Activated naive CD4-positive, alpha-beta T cell treated with anti-CD3 and anti-CD28 coated beads, Interleukin-2, amount 10 ng/mL, durations not matched to agents 7 days and 5 days (primary cell): ENCODE data around the gene GNB5.
A peak's percentile ranks its signal among the peaks of the same experiment; 100 is the strongest.
"Not testable (repeated sequence)": the region's sequence is repeated elsewhere in the genome, so short reads cannot be mapped to it uniquely, and the experiment has no call there.

Source experiments
- CTCF ChIA-PET: fragments of 350-600 bp; sonication (Branson Sonifier 250); formaldehyde crosslinking; loops from one replicate; lab custom pipeline; 2021; ENCODE audit warnings: antibody characterized with exemption; lab: Charles Lee
- DNase-seq: peaks from one replicate; pipeline ENCODE4 v3.0.0-alpha.2; 2020
- H3K27ac Mint-ChIP-seq: one replicate; pipeline ENCODE4 v1.8.0; 2021; ENCODE audit warnings: mild to moderate bottlenecking, moderate library complexity, mixed read lengths
- H3K27me3 Mint-ChIP-seq: one replicate; pipeline ENCODE4 v1.8.0; 2021; ENCODE audit warnings: mild to moderate bottlenecking, mixed read lengths
- H3K36me3 Mint-ChIP-seq: one replicate; pipeline ENCODE4 v1.8.0; 2021; ENCODE audit warnings: mixed read lengths
- H3K4me1 Mint-ChIP-seq: one replicate; pipeline ENCODE4 v1.8.0; 2021; ENCODE audit warnings: mixed read lengths
- H3K4me3 Mint-ChIP-seq: one replicate; pipeline ENCODE4 v1.8.0; 2021; ENCODE audit warnings: mild to moderate bottlenecking, moderate library complexity, mixed read lengths
- H3K9me3 Mint-ChIP-seq: one replicate; pipeline ENCODE4 v1.8.0; 2021; ENCODE audit warnings: mixed read lengths

The GNB5 gene

DNA sequence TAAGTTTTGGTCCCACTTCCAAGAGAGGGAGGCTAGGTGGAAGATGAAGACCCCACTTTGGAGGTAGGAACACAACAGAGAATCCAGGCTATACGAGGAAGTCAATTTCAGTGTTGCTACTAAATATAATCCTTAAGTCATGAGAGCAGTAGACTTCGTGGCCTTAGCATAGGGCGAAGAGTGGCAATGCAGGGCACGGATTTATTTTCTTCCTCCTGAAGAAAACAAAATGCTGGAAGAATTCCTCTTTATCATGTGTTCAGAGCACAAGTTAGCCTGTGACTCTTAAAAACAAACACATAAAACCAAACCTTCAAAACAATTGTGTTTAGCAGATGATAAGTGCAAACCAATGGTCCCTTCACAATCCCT lies 98.0 kb downstream of the GNB5 start:
- peaks cover 23% of the 10 kb centered on the region for H3K27me3 Mint-ChIP-seq
- no peak overlapping the region for H3K4me3 Mint-ChIP-seq
- no peaks in the 10 kb centered on the region for H3K4me1 Mint-ChIP-seq
- no peaks in the 10 kb centered on the region for H3K36me3 Mint-ChIP-seq
- no peak for DNase-seq
- CTCF ChIA-PET = no interaction called here
- H3K27ac Mint-ChIP-seq = no peak overlapping the region
- H3K9me3 Mint-ChIP-seq = peaks cover 6% of the 10 kb centered on the region

DNA sequence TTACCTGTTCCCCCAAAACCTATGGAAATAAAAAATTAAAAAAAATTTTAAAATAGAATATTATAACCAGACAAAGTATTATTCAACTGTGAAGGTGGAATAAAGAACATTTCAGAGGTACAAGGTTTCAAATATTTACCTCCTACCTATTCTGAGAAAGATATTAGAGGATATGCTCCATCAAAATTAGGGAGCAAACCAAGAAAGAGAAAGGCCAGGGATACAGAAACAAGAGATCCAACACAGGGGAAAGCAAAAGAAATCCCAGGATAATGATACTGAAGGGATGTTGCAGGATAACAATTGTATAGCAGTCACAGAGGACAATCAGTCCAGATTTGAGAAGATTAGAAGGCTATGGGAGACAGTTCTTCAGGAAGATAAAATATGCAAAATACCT lies 101.0 kb downstream of the GNB5 start:
- H3K4me3 Mint-ChIP-seq = no peak overlapping the region
- no peaks in the 10 kb centered on the region for H3K36me3 Mint-ChIP-seq
- DNase-seq = no peak
- H3K4me1 Mint-ChIP-seq = no peaks in the 10 kb centered on the region
- H3K27ac Mint-ChIP-seq = no peak overlapping the region
- CTCF ChIA-PET = no interaction called here
- peaks cover 17% of the 10 kb centered on the region for H3K27me3 Mint-ChIP-seq
- H3K9me3 Mint-ChIP-seq = peaks cover 6% of the 10 kb centered on the region

DNA sequence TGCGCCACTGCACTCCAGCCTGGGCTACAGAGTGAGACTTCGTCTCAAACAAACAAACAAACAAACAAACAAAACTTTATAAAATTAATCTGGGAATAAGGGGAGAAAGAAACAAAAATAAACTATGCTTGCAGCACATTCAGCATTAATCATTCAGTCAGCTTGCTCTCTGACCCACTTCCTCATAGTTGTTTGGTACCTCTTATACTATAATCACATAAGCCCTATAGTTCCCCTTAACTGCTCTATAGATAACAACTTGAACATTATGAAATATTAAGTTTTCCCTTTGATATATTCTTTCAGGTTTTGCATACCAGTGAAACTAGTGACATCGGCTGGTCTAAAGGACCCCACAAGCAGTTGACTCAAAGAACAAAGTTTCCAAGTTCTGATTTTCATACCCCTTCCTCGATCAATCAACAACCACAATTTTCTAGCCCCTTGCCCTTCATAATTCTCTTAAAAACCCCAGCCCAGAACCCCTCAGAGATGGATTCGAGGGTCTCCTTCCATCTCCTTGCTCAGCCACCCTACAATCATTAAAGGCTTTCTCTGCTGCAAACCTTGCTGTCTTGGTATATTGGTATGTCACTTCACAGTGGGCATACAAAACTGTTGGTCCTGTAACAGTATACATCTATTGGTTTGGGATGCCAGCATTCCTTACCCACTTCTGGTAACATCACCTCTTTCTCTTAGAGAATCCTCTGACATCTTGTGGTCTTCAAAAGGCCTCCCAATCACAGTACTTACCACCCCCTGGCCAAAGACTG lies 105.0 kb downstream of the GNB5 start:
- no peak for DNase-seq
- peaks cover 19% of the 10 kb centered on the region for H3K4me1 Mint-ChIP-seq
- no peak overlapping the region for H3K27ac Mint-ChIP-seq
- no peaks in the 10 kb centered on the region for H3K36me3 Mint-ChIP-seq
- no peak overlapping the region for H3K4me3 Mint-ChIP-seq
- CTCF ChIA-PET = no interaction called here
- H3K27me3 Mint-ChIP-seq = no peaks in the 10 kb centered on the region
- H3K9me3 Mint-ChIP-seq = peaks cover 6% of the 10 kb centered on the region

DNA sequence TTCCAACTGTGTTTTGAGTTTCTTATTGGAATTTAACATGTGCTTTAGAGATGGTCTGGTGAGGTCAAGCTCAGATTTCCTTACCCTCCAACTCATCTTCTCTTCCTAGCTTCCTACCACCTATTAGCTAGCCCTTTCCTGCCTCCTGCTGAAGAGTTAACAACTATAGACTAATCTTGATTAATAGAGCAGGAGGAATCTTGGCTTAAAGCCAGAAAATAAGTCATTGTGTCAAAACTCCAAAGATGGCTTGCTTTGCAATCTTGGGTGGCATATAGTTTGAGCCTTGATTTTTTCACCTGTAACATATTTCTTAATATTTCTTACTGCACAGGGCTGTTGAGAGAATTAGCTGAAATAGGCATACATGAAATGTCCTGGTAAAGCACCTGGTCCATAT lies 105.9 kb downstream of the GNB5 start:
- CTCF ChIA-PET = no interaction called here
- H3K27ac Mint-ChIP-seq = no peak overlapping the region
- H3K4me1 Mint-ChIP-seq = peaks cover 19% of the 10 kb centered on the region

DNA sequence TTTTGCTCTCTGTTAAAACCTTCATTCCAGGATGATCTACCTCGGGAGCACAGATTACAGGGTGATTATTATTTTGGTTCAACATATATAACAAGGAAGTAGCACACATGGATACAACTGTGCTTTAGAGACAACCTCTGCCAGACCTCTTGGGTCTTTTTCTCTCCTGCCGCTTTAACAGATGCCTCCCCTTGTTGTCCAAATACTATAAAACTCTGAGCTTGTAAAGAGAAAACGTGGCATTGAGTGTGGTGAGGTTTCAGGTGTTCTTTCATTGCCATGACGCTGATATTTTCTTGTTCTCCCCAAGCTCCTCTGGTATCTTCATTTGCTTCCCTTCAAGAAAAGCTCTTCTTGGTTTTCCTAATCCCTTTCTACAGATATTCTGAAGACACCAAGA lies 107.6 kb downstream of the GNB5 start:
- Mint-ChIP-seq H3K27me3 (no peaks in the 10 kb centered on the region), H3K27ac (no peak overlapping the region), H3K9me3 (no peaks in the 10 kb centered on the region), H3K4me3 (no peak overlapping the region), H3K36me3 (no peaks in the 10 kb centered on the region), H3K4me1 (peaks cover 21% of the 10 kb centered on the region)
- CTCF ChIA-PET = interaction anchor here (0.7 to 1.9 kb wide), 6 partner anchors 9 to 184 kb away, joined by 3 to 4 read pairs (median 3); no protein-coding TSS in a partner anchor
- no peak for DNase-seq

More for the DNA sequence above, 105.9 kb downstream of the GNB5 start:
- Mint-ChIP-seq H3K4me3 (no peak overlapping the region), H3K27me3 (no peaks in the 10 kb centered on the region), H3K36me3 (no peaks in the 10 kb centered on the region), H3K9me3 (peaks cover 4% of the 10 kb centered on the region)
- no peak for DNase-seq

DNA sequence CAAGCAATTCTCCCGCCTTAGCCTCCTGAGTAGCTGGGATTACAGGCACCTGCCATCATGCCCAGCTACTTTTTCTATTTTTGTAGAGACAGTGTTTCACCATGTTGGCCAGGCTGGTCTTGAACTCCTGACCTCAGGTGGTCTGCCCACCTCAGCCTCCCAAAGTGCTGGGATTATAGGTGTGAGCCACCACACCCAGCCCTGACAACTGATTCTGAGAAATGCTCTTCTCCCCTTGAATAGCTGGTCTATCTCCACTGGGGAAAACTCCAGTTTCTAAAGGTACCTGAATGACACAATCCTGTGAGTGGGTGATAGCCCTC lies 108.2 kb downstream of the GNB5 start:
- not testable (repeated sequence) for H3K27me3 Mint-ChIP-seq, H3K4me3 Mint-ChIP-seq

DNA sequence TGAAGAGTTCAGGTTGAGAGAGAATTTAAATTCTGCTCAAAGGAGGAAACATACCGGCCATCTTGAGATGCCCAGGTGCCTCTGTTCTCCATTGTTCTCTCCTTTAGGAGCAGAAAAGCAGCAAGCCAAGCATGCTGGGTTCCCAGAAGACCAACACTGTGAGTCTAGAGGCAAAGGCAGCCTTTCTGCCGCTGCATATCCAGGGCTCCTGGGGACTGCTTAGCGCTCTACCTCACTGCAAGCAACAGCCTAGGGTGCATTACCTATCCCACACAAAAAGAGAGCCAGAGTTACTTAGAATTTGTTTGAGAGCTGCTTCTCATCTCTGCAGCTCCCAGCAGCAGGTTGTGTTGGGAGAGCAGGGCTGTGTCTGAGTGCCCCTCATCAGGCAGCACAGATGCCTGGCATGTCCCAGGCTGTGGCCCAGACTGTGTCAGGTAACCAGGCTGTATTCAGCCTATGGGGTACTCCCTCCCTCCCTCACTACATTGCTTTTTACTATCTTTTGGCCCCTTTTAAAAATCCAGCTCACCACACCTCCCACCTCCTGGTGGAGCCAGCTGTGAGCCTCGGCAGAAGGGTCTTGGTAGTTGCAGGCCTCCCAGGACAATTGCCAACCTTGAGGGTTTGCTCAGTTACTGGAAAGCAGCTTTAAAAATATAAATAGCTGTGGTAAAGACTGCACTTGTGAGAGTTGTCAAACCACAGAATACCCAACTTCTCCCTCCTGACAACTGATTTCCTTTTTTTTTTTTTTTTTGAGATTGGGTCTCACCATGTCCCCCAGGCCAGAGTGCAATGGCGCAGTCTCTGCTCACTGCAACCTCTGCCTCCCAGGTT lies 108.8 kb downstream of the GNB5 start:
- Mint-ChIP-seq H3K27me3 (no peaks in the 10 kb centered on the region), H3K27ac (no peak overlapping the region), H3K9me3 (no peaks in the 10 kb centered on the region), H3K4me1 (peaks cover 21% of the 10 kb centered on the region), H3K36me3 (no peaks in the 10 kb centered on the region), H3K4me3 (no peak overlapping the region)
- DNase-seq = no peak
- CTCF ChIA-PET = interaction anchor here (0.7 to 2.4 kb wide), 7 partner anchors 8 to 171 kb away, joined by 3 to 7 read pairs (median 3); no protein-coding TSS in a partner anchor

More for the DNA sequence above, 108.2 kb downstream of the GNB5 start:
- H3K27ac Mint-ChIP-seq, DNase-seq, H3K36me3 Mint-ChIP-seq, H3K9me3 Mint-ChIP-seq: not testable (repeated sequence)
- CTCF ChIA-PET = interaction anchor here (0.7 to 1.9 kb wide), 6 partner anchors 9 to 183 kb away, joined by 3 to 4 read pairs (median 3); no protein-coding TSS in a partner anchor
- peaks cover 21% of the 10 kb centered on the region for H3K4me1 Mint-ChIP-seq

DNA sequence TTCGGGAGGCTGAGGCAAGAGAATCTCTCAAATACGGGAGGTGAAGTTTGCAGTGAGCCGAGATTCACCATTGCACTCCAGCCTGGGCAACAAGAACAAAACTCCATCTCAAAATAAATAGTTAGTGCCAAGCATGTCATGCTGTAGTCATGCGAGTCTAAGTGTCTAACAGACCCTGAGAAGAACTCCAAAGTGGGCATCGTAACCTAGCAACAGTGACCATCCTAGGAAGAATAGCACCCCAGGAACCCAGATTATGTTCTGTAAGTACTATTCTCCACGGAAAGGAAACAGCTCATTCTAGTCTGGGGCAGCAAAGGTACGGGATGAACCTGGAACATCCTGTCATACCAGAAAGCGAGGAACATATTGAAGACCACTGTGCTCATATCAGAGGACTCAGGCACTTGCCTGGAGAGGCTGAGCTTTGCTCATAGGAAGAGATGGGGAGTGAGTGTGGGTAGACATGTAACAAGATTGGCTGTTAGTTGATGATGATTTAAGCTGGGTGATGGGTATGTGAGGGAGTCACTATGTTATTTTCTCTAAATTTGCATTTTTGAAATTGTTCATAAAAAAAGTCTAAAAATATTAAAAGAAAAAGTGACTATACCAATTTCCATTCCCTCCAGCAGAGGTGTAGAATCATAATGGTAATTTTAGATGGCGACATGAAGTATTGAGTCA lies 110.3 kb downstream of the GNB5 start:
- Mint-ChIP-seq H3K9me3 (no peaks in the 10 kb centered on the region), H3K27ac (no peak overlapping the region), H3K36me3 (no peaks in the 10 kb centered on the region), H3K4me1 (peaks cover 21% of the 10 kb centered on the region), H3K27me3 (no peaks in the 10 kb centered on the region), H3K4me3 (no peak overlapping the region)
- no peak for DNase-seq
- CTCF ChIA-PET = interaction anchor here (1.2 to 3.0 kb wide), 6 partner anchors 10 to 128 kb away, joined by 3 to 8 read pairs (median 6); no protein-coding TSS in a partner anchor

DNA sequence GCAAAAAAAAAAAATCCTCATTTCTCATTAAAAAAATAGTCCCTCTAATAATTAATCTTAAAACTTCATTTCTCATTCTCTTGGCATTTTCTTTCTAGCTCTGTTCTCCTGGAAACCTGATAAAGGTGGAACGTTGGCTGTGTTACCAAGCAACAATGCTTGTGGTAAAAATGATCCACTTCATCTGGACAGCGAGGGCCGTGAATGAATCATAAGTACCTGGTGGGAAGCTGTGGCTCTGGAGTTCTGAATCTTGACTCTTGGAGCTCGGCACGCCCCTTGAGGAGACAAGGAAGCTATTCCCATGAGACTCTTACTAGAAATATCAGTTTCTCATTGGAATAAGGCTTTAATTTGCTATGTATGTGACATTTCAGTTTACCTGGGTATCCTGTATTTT lies 111.2 kb downstream of the GNB5 start:
- Mint-ChIP-seq H3K27me3 (no peaks in the 10 kb centered on the region), H3K27ac (no peak overlapping the region), H3K36me3 (no peaks in the 10 kb centered on the region), H3K4me1 (peaks cover 21% of the 10 kb centered on the region), H3K9me3 (no peaks in the 10 kb centered on the region), H3K4me3 (no peak overlapping the region)
- DNase-seq = no peak
- CTCF ChIA-PET = interaction anchor here (1.3 to 4.6 kb wide), 9 partner anchors 9 to 129 kb away, joined by 3 to 39 read pairs (median 7); no protein-coding TSS in a partner anchor

DNA sequence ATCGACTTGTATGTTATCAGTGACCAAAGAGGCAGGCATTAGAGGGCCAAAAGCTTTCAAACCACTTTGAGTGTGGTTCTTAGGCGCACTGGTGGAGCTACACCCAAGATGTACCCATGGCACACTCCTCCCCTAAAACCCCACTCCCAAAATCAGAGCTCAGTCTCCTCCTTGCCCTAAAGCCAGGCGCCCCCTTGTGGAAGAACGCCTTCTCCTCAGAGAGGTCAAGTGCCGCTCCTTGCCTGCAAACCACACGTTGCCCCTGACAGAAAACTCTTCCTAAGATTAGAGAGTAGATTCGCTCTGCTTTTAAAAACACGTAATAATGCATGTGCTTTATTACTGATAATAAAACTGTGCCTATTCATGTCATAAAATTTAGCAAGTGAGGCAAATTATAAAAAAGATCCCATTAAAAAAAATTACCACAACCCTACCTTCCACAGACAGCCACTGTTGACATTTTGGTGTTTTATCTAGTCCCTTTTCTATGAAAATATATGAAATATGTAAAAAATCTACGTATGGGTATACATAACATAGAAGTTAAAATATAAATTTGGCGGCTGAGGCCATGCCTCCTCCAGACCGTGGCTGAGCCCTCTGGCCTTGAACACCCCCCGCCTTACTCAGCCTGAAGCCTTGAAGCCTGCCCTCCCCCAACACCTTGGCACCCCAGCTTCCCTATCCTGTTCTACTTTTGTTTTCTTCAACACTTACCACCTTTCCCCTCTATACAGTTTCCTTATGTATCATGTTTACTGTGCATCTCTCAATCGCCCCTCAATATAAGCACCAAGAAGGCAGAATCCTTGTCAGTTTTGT lies 112.1 kb downstream of the GNB5 start:
- Mint-ChIP-seq H3K4me1 (peaks cover 21% of the 10 kb centered on the region), H3K4me3 (no peak overlapping the region), H3K36me3 (no peaks in the 10 kb centered on the region), H3K9me3 (no peaks in the 10 kb centered on the region), H3K27me3 (no peaks in the 10 kb centered on the region), H3K27ac (peak overlapping the region; percentile 3)
- CTCF ChIA-PET = interaction anchor here (0.7 to 4.6 kb wide), 28 partner anchors 8 to 175 kb away, joined by 3 to 39 read pairs (median 5); partner anchors contain the start of gene LEO1
- DNase-seq = peak; percentile 89

DNA sequence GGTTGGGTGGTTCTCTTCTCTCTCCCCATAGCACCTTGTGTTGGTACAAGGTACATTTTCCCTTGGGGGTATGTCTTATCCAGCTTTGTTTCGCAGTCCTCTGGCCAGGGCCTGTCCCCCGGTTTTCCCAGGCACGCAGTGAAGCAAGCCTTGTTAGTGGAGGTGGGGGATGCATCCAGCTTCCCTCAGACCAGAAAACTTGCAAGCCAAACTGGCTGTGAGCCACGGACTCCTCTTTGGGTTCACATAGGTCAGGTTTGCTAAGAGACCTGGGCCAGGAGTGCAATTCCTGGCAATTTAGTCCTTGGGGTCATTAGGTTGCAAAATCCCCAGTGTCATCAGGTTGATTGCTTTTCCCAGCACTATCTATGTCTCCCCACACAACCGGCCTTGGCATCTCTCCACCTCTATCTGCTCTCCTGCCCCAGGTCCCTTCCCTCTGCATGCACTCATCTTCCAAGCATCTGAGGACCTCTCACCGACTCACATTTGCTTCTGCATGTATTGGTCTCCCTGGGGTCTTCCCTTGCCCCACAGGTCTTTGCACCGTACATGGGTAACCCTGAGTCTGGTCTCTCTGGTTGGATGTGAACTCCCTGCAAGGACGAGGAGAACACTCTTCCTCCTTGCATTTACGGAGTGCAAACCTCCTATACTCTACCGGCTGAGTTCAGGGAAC lies 112.9 kb downstream of the GNB5 start:
- Mint-ChIP-seq H3K4me3 (no peak overlapping the region), H3K27ac (no peak overlapping the region), H3K27me3 (no peaks in the 10 kb centered on the region), H3K36me3 (no peaks in the 10 kb centered on the region), H3K9me3 (no peaks in the 10 kb centered on the region), H3K4me1 (peaks cover 15% of the 10 kb centered on the region)
- CTCF ChIA-PET = interaction anchor here (0.7 to 4.6 kb wide), 28 partner anchors 9 to 428 kb away, joined by 3 to 39 read pairs (median 5); partner anchors contain the start of gene LEO1
- no peak for DNase-seq

DNA sequence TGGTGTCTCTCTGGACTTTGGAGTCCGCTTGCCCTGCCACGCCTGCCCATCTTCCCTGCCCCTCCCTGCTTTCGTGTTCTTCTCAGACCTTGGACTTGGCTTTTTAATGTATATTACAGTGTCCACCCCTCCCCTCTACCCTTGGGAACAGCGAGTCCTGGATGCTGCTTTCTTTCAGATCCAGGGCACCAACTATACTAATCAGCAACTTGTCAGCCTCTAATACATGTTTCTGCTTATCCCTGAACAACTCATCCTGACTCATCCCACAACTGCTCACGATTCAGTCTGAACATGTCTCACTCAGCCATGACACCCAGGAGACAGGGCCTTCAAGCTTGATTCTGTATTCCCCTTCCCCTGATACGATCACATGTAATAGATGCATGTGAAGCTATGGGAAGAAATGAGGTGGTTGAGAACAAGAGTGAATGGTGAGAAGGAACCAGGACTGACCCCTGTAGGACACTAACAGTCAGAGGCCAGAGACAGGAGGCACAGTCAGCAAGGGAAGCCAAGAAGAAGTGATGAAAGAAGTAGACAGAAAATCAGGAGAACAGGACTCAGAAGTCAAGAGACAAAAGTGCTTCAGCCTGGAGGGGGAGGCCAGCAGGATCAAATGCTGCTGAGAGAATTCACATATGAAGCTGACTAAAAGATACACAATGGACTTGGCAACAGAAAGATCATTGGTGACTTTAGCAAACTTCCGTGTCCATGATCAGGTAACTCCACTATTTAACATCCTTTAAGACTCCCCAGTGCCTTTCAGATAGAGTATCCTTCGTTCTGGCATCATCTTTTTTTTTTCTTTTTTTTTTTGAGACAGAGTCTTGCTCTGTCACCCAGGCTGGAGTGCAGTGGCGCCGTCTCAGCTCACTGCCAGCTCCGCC lies 114.1 kb downstream of the GNB5 start:
- H3K36me3 Mint-ChIP-seq = no peaks in the 10 kb centered on the region
- H3K4me1 Mint-ChIP-seq = peaks cover 3% of the 10 kb centered on the region
- H3K4me3 Mint-ChIP-seq = no peak overlapping the region
- no peaks in the 10 kb centered on the region for H3K27me3 Mint-ChIP-seq
- H3K27ac Mint-ChIP-seq = no peak overlapping the region
- no peak for DNase-seq
- H3K9me3 Mint-ChIP-seq = no peaks in the 10 kb centered on the region
- CTCF ChIA-PET = interaction anchor here (0.7 to 4.6 kb wide), 15 partner anchors 8 to 427 kb away, joined by 3 to 39 read pairs (median 6); partner anchors contain the start of gene LEO1
